Measurements from ENCODE around the gene FAIM2.

DNA sequence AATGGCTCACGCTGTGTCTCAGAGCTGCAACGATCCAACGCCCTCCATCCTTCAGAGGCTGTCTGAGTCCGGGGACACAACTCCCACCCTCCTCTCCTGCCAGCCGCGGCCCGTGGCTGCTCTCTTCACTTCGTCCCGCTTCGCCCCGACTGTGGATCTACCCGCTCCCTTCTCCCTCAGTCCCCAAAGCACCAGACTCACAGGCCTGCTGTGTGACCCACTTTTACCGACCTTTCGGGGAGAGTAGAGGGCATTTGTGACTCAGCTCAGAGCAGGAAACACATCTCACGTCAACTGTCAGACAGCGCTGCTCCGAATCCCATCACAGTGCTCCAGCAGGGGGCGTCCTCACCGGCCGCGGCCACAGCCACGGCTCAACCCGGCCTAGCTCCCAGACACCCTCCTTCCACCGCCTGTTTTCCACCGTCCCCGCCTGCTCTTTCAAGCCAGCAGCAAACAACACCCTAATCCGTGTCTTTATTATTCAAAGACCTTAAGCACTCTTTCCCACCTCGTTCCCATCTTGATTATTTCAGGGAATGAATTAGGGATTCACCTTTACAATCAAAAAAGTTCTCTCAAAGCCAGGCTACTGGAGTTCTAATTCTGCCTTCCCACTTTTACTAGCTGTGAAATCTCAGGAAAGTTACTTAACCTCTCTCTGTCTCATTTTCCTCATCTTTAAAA, 41.8 kb upstream of the FAIM2 start:
- no peak for TF ChIP-seq EZH2 (IDR thresholded peaks at IDR 0.05; ENCODE audit: insufficient read depth, poor library complexity, severe bottlenecking)
- no peak for TF ChIP-seq EZH2phosphoT487 (IDR thresholded peaks at IDR 0.05; ENCODE audit: insufficient read depth, low read depth)

All from GM23248 (cell line).